OCI-LY7 (cell line): ENCODE results near the gene LIN9.

Source experiments
- EZH2phosphoT487 ChIP-seq: fragments of 200-600 bp; sonication (generic); IDR thresholded peaks from 2 replicates; pipeline ENCODE4 v1.6.1; 2018; ENCODE audit warnings: low read depth, borderline replicate concordance, mild to moderate bottlenecking, mixed run types, antibody characterized with exemption, low read length, moderate library complexity, mixed read lengths
- TF ChIP-seq, protein P1 (sequence below): fragments of 200-600 bp; sonication (generic); conservative IDR thresholded peaks from 2 replicates; pipeline ENCODE4 v1.5.1; 2014; ENCODE audit warnings: mild to moderate bottlenecking, antibody characterized with exemption, low read length, moderate library complexity, mixed read lengths

DNA sequence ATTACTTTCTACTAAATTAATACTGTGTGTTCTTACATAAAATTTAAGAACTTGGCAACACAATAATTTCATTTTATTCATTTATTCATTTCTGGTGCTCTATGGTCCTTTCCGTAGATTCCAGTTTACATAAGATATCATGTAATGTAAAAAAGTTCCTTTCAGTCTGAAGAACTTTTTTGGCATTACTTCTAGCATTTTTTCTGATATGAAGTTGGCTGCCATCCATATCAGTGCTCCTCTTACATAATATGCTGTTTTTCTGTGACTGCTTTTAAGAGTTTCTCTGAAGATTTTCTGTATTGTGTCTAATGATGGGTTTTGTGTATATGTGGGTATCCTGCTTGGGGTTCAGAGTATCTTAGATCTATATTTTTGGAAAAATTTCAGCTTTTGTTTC lies 34.8 kb downstream of the LIN9 start:
- TF ChIP-seq, protein P1, sequence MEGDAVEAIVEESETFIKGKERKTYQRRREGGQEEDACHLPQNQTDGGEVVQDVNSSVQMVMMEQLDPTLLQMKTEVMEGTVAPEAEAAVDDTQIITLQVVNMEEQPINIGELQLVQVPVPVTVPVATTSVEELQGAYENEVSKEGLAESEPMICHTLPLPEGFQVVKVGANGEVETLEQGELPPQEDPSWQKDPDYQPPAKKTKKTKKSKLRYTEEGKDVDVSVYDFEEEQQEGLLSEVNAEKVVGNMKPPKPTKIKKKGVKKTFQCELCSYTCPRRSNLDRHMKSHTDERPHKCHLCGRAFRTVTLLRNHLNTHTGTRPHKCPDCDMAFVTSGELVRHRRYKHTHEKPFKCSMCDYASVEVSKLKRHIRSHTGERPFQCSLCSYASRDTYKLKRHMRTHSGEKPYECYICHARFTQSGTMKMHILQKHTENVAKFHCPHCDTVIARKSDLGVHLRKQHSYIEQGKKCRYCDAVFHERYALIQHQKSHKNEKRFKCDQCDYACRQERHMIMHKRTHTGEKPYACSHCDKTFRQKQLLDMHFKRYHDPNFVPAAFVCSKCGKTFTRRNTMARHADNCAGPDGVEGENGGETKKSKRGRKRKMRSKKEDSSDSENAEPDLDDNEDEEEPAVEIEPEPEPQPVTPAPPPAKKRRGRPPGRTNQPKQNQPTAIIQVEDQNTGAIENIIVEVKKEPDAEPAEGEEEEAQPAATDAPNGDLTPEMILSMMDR = no peak
- no peak for TF ChIP-seq EZH2phosphoT487
